GM18951 (cell line): Measurements from ENCODE around the gene AGXT2.

ENCODE experiments used
- POLR2A ChIP-seq: IDR thresholded peaks from 4 replicates; pipeline ENCODE4 v1.6.1; 2011; ENCODE audit warnings: mild to moderate bottlenecking; ENCODE audit not compliant: insufficient read length, insufficient read depth; ENCODE audit errors: extremely low read depth
- in situ Hi-C: fragments of 300-500 bp; cut with MboI; formaldehyde crosslinking; loops from one replicate; pipeline ENCODE4 v1.12.0; 2022; ENCODE audit warnings: low sequenced_read_pairs, mixed read lengths, inconsistent platforms; ENCODE audit not compliant: unreplicated experiment

The AGXT2 gene

GRCh38 chr5:35047785-35048404, at the start of gene AGXT2:
Gene AGXT2, minus strand, starts transcription at chr5:35047949. Its CDS starts 57 bp downstream, at chr5:35047892.
- TF ChIP-seq POLR2A: no peak
- in situ Hi-C loops: no loop called here

- no peak for TF ChIP-seq POLR2A
- in situ Hi-C loops: loop anchor here (10.0 to 25.0 kb wide), 2 partner anchors 88 to 815 kb away; no protein-coding TSS in a partner anchor
Measured at GRCh38 chr5:35096932-35097331, 49.2 kb upstream of the AGXT2 start.

GRCh38 chr5:35096216-35096615, 48.5 kb upstream of the AGXT2 start:
- TF ChIP-seq POLR2A: no peak
- in situ Hi-C loops: loop anchor here (10.0 to 25.0 kb wide), 2 partner anchors 89 to 816 kb away; no protein-coding TSS in a partner anchor

GRCh38 chr5:35095366-35095765, 47.6 kb upstream of the AGXT2 start:
- no peak for TF ChIP-seq POLR2A
- in situ Hi-C loops: loop anchor here (10.0 to 25.0 kb wide), 2 partner anchors 89 to 817 kb away; no protein-coding TSS in a partner anchor

- TF ChIP-seq POLR2A: no peak
- in situ Hi-C loops: loop anchor here (10.0 to 25.0 kb wide), 2 partner anchors 90 to 817 kb away; no protein-coding TSS in a partner anchor
Measured at GRCh38 chr5:35094948-35095347, 47.2 kb upstream of the AGXT2 start.

- TF ChIP-seq POLR2A: no peak
- in situ Hi-C loops: loop anchor here (10.0 to 25.0 kb wide), 2 partner anchors 92 to 820 kb away; no protein-coding TSS in a partner anchor
Measured at GRCh38 chr5:35092703-35093102, 45.0 kb upstream of the AGXT2 start.

GRCh38 chr5:35091704-35092103, 44.0 kb upstream of the AGXT2 start:
- no peak for TF ChIP-seq POLR2A
- in situ Hi-C loops: loop anchor here (10.0 to 25.0 kb wide), 2 partner anchors 93 to 821 kb away; no protein-coding TSS in a partner anchor

GRCh38 chr5:35089334-35090314, 41.9 kb upstream of the AGXT2 start:
- TF ChIP-seq POLR2A: no peak
- in situ Hi-C loops: loop anchor here (10.0 to 25.0 kb wide), 2 partner anchors 95 to 823 kb away; no protein-coding TSS in a partner anchor

- in situ Hi-C loops: loop anchor here (25.0 kb wide), 1 partner anchor 824 kb away; no protein-coding TSS in a partner anchor
- no peak for TF ChIP-seq POLR2A
Measured at GRCh38 chr5:35087991-35088390, 40.2 kb upstream of the AGXT2 start.

GRCh38 chr5:35083150-35083549, 35.4 kb upstream of the AGXT2 start:
- in situ Hi-C loops: loop anchor here (25.0 kb wide), 1 partner anchor 829 kb away; no protein-coding TSS in a partner anchor
- no peak for TF ChIP-seq POLR2A

- in situ Hi-C loops: loop anchor here (25.0 kb wide), 1 partner anchor 830 kb away; no protein-coding TSS in a partner anchor
Measured at GRCh38 chr5:35082530-35082929, 34.8 kb upstream of the AGXT2 start.

GRCh38 chr5:35081134-35081533, 33.4 kb upstream of the AGXT2 start:
- no peak for TF ChIP-seq POLR2A
- in situ Hi-C loops: loop anchor here (25.0 kb wide), 1 partner anchor 831 kb away; no protein-coding TSS in a partner anchor

More at GRCh38 chr5:35082530-35082929, 34.8 kb upstream of the AGXT2 start:
- TF ChIP-seq POLR2A: no peak

- no peak for TF ChIP-seq POLR2A
- in situ Hi-C loops: no loop called here
Measured at GRCh38 chr5:35073160-35073559, 25.4 kb upstream of the AGXT2 start.
